Measurements from ENCODE around the gene SOX5.

DNA sequence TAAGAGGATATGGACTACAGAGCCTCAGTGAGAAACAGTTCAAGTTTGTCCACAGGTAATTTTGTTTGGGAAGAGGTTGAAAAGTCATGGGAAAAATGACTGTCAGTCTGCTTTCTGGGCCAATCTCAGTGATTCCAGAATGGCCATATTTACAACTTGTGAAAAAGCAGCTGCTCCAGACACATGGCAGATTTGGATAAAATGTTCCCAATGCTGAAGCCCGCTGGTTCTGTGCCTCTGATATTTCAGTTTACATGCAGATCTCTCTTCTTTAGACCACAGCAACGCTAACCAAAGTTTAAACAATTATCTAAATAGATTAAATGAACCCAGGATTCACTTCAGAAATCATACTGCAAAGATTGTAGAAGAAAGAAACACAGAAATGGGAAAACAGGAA lies 222.8 kb downstream of the SOX5 start:
- TF ChIP-seq, protein P1, sequence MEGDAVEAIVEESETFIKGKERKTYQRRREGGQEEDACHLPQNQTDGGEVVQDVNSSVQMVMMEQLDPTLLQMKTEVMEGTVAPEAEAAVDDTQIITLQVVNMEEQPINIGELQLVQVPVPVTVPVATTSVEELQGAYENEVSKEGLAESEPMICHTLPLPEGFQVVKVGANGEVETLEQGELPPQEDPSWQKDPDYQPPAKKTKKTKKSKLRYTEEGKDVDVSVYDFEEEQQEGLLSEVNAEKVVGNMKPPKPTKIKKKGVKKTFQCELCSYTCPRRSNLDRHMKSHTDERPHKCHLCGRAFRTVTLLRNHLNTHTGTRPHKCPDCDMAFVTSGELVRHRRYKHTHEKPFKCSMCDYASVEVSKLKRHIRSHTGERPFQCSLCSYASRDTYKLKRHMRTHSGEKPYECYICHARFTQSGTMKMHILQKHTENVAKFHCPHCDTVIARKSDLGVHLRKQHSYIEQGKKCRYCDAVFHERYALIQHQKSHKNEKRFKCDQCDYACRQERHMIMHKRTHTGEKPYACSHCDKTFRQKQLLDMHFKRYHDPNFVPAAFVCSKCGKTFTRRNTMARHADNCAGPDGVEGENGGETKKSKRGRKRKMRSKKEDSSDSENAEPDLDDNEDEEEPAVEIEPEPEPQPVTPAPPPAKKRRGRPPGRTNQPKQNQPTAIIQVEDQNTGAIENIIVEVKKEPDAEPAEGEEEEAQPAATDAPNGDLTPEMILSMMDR (IDR thresholded peaks at IDR 0.05) = no peak
- no peak for TF ChIP-seq POLR2A (IDR thresholded peaks at IDR 0.05)

Data from esophagus squamous epithelium (tissue), 4 donors.